Measurements from ENCODE around the gene KIF26A. TPM values are rescaled to one million over a fixed set of nuclear protein-coding genes. Genes with fewer than 3 reads are reported as not detected.

The KIF26A gene
- total RNA-seq, 1 experiment from 2014 or later: 3.1 TPM

GRCh38 chr14:104157016-104157928 lies 18.9 kb downstream of the KIF26A start:
- no peaks in the 10 kb centered on the region for H3K36me3 ChIP-seq (ENCODE audit: low read depth, low read length)
- no peak overlapping the region for H3K4me3 ChIP-seq (ENCODE audit: low read length)
- BruUV-seq (replicated peaks): no TSS peak
- H3K27ac ChIP-seq (ENCODE audit: low read length): no peak overlapping the region
- H3K79me2 ChIP-seq (ENCODE audit: low read length): no peaks in the 10 kb centered on the region
- POLR2A ChIA-PET (ENCODE audit: unreplicated experiment): no interaction called here
- no peaks in the 10 kb centered on the region for H3K9me2 ChIP-seq (replicated peaks; ENCODE audit: low read length)
- TF ChIP-seq, protein P1, sequence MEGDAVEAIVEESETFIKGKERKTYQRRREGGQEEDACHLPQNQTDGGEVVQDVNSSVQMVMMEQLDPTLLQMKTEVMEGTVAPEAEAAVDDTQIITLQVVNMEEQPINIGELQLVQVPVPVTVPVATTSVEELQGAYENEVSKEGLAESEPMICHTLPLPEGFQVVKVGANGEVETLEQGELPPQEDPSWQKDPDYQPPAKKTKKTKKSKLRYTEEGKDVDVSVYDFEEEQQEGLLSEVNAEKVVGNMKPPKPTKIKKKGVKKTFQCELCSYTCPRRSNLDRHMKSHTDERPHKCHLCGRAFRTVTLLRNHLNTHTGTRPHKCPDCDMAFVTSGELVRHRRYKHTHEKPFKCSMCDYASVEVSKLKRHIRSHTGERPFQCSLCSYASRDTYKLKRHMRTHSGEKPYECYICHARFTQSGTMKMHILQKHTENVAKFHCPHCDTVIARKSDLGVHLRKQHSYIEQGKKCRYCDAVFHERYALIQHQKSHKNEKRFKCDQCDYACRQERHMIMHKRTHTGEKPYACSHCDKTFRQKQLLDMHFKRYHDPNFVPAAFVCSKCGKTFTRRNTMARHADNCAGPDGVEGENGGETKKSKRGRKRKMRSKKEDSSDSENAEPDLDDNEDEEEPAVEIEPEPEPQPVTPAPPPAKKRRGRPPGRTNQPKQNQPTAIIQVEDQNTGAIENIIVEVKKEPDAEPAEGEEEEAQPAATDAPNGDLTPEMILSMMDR (conservative IDR thresholded peaks at IDR 0.05; ENCODE audit: low read depth, low read length): peak; percentile 39; the same call in 1 of the 2 replicates
- TF ChIP-seq EZH2phosphoT487 (IDR thresholded peaks at IDR 0.05; ENCODE audit: borderline replicate concordance, low read length): no peak
- no peaks in the 10 kb centered on the region for H3K27me3 ChIP-seq (ENCODE audit: low read length)
- H2AFZ ChIP-seq (ENCODE audit: low read length): no peak overlapping the region
- CTCF ChIA-PET: no interaction called here
- no peak for ATAC-seq
- no peaks in the 10 kb centered on the region for H3F3A ChIP-seq (ENCODE audit: low read length, unreplicated experiment)
- H4K20me1 ChIP-seq (ENCODE audit: low read length): no peaks in the 10 kb centered on the region
- H3K4me2 ChIP-seq (ENCODE audit: low read length): no peak overlapping the region
- H3K9ac ChIP-seq (ENCODE audit: low read length): no peak overlapping the region
- no peaks in the 10 kb centered on the region for H3K4me1 ChIP-seq (ENCODE audit: insufficient read depth, low read length)
- intact Hi-C loops (cut with micrococcal nuclease): no loop called here
- no peak for DNase-seq
- H3K9me3 ChIP-seq (ENCODE audit: low read length): no peaks in the 10 kb centered on the region

DNA sequence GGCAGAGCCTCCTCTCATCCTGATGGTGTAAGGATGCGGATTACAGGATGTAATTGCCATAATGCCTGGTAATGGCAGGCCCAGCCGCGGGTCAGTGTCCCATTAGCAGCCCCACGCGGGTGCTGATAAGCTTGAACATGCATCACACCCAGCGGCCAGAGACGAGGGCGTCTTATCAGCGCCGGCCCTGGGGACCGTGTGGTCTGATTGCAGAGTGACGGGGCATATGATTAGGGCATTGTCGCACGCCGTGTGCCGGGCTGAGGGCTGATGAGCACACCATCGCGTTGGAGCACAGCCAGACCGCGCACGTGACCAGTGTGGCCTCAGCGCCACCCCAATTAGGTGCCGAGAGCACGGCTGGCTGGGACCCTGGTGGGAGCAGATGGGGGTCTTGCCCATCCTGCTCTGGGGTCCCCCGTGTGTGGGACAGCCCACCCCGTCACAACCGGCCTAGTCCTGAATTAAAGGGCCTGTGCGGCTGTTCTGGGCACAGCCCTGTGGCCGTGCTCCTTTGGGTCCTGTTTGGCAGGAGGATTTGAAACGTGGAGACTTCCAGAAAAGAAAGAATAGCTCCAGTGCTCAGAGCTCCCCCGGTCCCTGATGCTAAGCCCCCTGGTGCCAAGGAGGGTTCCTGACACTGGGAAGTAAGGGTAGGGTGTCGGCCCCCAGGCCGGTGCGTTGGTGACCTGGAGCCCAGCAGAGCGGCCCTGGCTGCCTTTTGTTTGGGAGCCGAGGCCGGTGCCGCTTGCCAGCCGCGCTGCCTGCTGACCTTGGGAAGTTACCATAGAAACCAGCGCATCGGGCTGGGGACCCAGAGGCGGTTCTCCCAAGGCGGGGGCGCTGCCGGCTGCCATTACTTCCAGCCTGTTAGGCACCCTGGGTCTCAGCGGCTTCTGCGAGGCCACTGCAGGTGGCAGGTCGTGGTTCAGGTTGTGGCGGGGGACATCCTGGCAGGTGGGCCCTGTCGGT lies 20.7 kb downstream of the KIF26A start:
- H2AFZ ChIP-seq (ENCODE audit: low read length): no peak overlapping the region
- CTCF ChIA-PET: no interaction called here
- no peak overlapping the region for H3K4me3 ChIP-seq (ENCODE audit: low read length)
- H4K20me1 ChIP-seq (ENCODE audit: low read length): no peaks in the 10 kb centered on the region
- TF ChIP-seq, protein P1 (conservative IDR thresholded peaks at IDR 0.05; ENCODE audit: low read depth, low read length): no peak
- TF ChIP-seq EZH2phosphoT487 (IDR thresholded peaks at IDR 0.05; ENCODE audit: borderline replicate concordance, low read length) (no peak), EZH2 (IDR thresholded peaks at IDR 0.05; ENCODE audit: low read length, unreplicated experiment) (no peak)
- BruUV-seq (replicated peaks): no TSS peak
- H3K27me3 ChIP-seq (ENCODE audit: low read length): no peaks in the 10 kb centered on the region
- H3K9ac ChIP-seq (ENCODE audit: low read length): no peak overlapping the region
- no peaks in the 10 kb centered on the region for H3K9me3 ChIP-seq (ENCODE audit: low read length)
- H3K9me2 ChIP-seq (replicated peaks; ENCODE audit: low read length): no peaks in the 10 kb centered on the region
- intact Hi-C loops (cut with micrococcal nuclease): no loop called here
- POLR2A ChIA-PET (ENCODE audit: unreplicated experiment): no interaction called here
- ATAC-seq (no peak), DNase-seq (no peak)
- H3K4me1 ChIP-seq (ENCODE audit: insufficient read depth, low read length): no peaks in the 10 kb centered on the region
- no peak overlapping the region for H3K27ac ChIP-seq (ENCODE audit: low read length)
- no peaks in the 10 kb centered on the region for H3K79me2 ChIP-seq (ENCODE audit: low read length)
- H3F3A ChIP-seq (ENCODE audit: low read length, unreplicated experiment): no peaks in the 10 kb centered on the region
- no peaks in the 10 kb centered on the region for H3K36me3 ChIP-seq (ENCODE audit: low read depth, low read length)
- H3K4me2 ChIP-seq (ENCODE audit: low read length): no peak overlapping the region
